HL-60 (cell line): Measurements from ENCODE around the gene CTNNA3.

Source experiments
- DNase-seq, 2 experiments: peaks; one replicate each; pipeline ENCODE4 v3.0.0-alpha.2; 2010 to 2020; ENCODE audit warnings: low read depth in 1 of 2, low spot score in 1 of 2
- H3K27ac ChIP-seq: fragments of 250-450 bp; sonication (Bioruptor Pico); replicated peaks from 2 replicates; pipeline ENCODE4 v1.5.1; 2020; ENCODE audit warnings: mild to moderate bottlenecking, moderate library complexity
- H3K27me3 ChIP-seq: fragments of 250-450 bp; sonication (Bioruptor Pico); 2 replicates; pipeline ENCODE4 v1.5.1; 2021; ENCODE audit warnings: mild to moderate bottlenecking, moderate library complexity; ENCODE audit not compliant: insufficient read depth, poor library complexity, severe bottlenecking
- H3K4me3 ChIP-seq: replicated peaks from 2 replicates; pipeline ENCODE4 v1.5.1; 2011; ENCODE audit warnings: mild to moderate bottlenecking, control low read depth, low read length; ENCODE audit not compliant: insufficient read depth
- GABPA ChIP-seq: IDR thresholded peaks from 2 replicates; pipeline ENCODE4 v1.6.1; 2012; ENCODE audit warnings: low read depth
- POLR2AphosphoS5 ChIP-seq: IDR thresholded peaks from 2 replicates; pipeline ENCODE4 v1.6.1; 2012; ENCODE audit warnings: low read depth
- SPI1 ChIP-seq: IDR thresholded peaks from 2 replicates; pipeline ENCODE4 v1.6.1; 2012; ENCODE audit warnings: low read depth, mild to moderate bottlenecking, borderline replicate concordance
- TF ChIP-seq, protein P1 (sequence below): IDR thresholded peaks from one replicate; pipeline ENCODE4 v1.5.1; 2011; ENCODE audit warnings: low read length, control low read depth, inconsistent platforms; ENCODE audit not compliant: insufficient read depth
- TF ChIP-seq, protein P2 (sequence below): IDR thresholded peaks from 2 replicates; pipeline ENCODE4 v1.6.1; 2012; ENCODE audit warnings: low read depth; ENCODE audit not compliant: insufficient replicate concordance

Gene CTNNA3

DNA sequence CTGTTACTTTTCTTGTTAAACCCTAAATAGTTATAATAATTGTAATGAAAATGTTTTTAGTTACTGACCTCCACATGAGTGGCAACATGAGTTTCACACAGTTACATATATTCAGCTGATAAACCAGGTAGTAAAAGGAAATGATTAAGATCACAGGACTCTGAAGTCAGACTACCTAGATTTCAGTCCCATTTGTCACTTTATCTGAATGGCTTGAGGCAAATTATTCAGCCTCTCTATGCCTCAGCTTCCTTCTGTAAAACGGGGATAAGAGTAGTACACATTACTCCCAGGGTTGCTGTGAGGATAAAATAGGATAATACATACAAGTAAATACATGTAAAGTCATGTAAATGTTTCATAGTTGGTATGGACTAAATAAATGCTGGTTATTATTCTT lies 1024.4 kb downstream of the CTNNA3 start:
- Histone ChIP-seq H3K27me3 (no peaks in the 10 kb centered on the region), H3K4me3 (no peak overlapping the region), H3K27ac (no peak overlapping the region)
- DNase-seq: no peak
- TF ChIP-seq, protein P1, sequence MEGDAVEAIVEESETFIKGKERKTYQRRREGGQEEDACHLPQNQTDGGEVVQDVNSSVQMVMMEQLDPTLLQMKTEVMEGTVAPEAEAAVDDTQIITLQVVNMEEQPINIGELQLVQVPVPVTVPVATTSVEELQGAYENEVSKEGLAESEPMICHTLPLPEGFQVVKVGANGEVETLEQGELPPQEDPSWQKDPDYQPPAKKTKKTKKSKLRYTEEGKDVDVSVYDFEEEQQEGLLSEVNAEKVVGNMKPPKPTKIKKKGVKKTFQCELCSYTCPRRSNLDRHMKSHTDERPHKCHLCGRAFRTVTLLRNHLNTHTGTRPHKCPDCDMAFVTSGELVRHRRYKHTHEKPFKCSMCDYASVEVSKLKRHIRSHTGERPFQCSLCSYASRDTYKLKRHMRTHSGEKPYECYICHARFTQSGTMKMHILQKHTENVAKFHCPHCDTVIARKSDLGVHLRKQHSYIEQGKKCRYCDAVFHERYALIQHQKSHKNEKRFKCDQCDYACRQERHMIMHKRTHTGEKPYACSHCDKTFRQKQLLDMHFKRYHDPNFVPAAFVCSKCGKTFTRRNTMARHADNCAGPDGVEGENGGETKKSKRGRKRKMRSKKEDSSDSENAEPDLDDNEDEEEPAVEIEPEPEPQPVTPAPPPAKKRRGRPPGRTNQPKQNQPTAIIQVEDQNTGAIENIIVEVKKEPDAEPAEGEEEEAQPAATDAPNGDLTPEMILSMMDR: no peak
- TF ChIP-seq, protein P2, sequence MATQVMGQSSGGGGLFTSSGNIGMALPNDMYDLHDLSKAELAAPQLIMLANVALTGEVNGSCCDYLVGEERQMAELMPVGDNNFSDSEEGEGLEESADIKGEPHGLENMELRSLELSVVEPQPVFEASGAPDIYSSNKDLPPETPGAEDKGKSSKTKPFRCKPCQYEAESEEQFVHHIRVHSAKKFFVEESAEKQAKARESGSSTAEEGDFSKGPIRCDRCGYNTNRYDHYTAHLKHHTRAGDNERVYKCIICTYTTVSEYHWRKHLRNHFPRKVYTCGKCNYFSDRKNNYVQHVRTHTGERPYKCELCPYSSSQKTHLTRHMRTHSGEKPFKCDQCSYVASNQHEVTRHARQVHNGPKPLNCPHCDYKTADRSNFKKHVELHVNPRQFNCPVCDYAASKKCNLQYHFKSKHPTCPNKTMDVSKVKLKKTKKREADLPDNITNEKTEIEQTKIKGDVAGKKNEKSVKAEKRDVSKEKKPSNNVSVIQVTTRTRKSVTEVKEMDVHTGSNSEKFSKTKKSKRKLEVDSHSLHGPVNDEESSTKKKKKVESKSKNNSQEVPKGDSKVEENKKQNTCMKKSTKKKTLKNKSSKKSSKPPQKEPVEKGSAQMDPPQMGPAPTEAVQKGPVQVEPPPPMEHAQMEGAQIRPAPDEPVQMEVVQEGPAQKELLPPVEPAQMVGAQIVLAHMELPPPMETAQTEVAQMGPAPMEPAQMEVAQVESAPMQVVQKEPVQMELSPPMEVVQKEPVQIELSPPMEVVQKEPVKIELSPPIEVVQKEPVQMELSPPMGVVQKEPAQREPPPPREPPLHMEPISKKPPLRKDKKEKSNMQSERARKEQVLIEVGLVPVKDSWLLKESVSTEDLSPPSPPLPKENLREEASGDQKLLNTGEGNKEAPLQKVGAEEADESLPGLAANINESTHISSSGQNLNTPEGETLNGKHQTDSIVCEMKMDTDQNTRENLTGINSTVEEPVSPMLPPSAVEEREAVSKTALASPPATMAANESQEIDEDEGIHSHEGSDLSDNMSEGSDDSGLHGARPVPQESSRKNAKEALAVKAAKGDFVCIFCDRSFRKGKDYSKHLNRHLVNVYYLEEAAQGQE: no peak
- TF ChIP-seq GABPA (no peak), SPI1 (no peak), POLR2AphosphoS5 (no peak)

DNA sequence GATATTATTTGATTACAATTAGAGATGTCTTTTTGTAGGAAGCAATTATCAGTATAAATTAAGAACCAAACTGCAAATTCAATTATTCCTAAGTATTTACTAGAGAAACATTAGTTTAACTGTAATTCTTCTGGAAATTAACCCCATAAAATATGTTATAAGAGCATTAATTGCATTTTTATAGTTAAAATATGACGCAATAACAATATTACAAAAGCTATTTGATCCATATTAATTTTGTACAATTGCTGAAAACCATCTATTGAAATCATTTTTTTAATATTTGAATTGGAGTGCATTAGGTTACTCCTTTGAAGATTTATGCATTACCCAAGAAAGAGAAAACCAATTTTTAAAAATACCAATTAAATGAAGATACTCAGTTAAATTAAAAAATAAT lies 1024.9 kb downstream of the CTNNA3 start:
- TF ChIP-seq SPI1: no peak
- no peak for TF ChIP-seq POLR2AphosphoS5
- no peak for TF ChIP-seq GABPA
- TF ChIP-seq, protein P1: no peak
- TF ChIP-seq, protein P2: no peak
- no peak overlapping the region for H3K4me3 ChIP-seq

DNA sequence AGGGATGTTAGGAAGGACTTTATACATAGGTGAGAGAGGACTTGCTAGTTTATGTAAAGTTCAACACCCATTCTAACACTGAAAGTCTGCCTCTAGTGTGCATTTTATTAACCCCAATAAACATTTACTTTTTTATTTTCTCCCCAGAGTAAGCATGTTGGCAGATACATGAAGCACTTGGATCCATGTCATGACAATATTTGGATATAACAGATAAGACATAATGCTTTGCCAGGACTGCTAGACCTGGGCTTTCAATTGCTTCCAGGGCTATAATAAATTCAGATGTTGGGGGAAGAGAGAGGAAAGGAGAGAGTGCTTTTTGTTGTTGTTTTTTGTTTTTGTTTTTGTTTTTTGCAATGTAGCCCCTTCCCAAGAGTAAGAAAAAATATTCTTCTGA lies 1039.5 kb downstream of the CTNNA3 start:
- DNase-seq: no peak
- no peaks in the 10 kb centered on the region for H3K27me3 ChIP-seq
- TF ChIP-seq POLR2AphosphoS5 (no peak), GABPA (no peak), SPI1 (no peak)
- TF ChIP-seq, protein P2: no peak
- TF ChIP-seq, protein P1: no peak
- no peak overlapping the region for H3K27ac ChIP-seq
- H3K4me3 ChIP-seq: no peak overlapping the region

More for the DNA sequence above, 1024.9 kb downstream of the CTNNA3 start:
- no peak for DNase-seq
- no peaks in the 10 kb centered on the region for H3K27me3 ChIP-seq
- no peak overlapping the region for H3K27ac ChIP-seq
